GM21723 (cell line): ENCODE results near the gene HACD2.
"Not testable (repeated sequence)": the region's sequence is repeated elsewhere in the genome, so short reads cannot be mapped to it uniquely, and the experiment has no call there.

Source experiments
- ATAC-seq: cut with Tn5 transposase; IDR thresholded peaks from one replicate; pipeline ENCODE4 v1.9.1; 2021; ENCODE audit warnings: mild to moderate bottlenecking, moderate library complexity; ENCODE audit not compliant: unreplicated experiment

HACD2 gene

DNA sequence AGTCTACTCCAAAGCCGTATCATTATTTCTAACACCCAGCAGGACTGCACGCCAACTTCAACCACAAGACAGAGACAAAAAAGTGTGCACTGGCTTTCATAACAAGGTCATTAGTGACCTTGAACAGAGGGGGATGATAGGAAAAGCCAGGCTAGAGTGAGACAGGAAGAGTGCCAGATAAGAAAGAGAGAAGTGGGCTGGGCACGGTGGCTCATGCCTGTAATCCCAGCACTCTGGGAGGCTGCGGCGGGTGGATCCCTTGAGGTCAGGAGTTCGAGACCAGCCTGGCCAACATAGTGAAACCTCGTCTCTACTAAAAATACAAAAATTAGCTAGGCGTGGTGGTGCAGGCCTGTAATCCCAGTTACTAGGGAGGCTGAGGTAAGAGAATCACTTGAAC lies 97.8 kb downstream of the HACD2 start:
- not testable (repeated sequence) for ATAC-seq

DNA sequence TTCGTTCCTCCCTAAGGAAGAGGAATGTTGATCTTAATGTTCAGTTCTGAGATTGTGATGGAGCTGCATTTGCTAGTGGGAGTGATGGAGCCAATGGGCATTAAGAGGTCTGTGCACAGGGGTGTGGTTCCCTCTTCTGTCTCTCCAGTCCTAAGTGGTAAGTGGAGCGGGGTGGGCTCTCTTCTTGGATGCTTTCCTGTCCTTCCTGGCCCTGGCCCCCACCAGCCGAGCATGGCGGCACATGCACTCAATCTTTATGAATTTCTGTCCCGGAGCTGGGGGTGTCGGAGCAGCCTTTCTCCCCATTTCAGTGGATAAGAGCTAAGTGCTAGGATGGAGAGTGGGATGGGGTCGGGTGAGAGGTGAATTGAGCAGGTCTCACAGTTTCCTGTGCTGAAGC lies 98.4 kb downstream of the HACD2 start:
- no peak for ATAC-seq

DNA sequence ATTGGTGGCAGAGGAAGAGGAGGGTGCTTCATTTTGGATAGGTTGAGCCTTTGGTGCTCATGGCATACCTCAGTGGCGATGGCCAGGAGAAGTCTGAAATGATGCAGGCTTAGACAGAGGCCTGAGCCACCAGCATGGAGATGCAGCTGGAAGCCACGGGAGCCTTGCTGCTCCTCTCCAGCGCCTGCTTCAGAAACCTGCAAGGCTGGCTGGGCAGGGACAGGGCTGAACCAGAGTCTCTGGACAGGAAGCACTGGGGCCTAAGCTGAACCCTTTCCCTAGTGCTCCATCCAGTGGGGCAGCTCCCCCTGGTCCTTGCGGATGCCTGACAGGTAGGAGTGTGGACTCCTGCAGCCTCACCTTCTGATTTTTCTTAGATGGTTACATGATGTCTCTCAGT lies 99.3 kb downstream of the HACD2 start:
- ATAC-seq: no peak

DNA sequence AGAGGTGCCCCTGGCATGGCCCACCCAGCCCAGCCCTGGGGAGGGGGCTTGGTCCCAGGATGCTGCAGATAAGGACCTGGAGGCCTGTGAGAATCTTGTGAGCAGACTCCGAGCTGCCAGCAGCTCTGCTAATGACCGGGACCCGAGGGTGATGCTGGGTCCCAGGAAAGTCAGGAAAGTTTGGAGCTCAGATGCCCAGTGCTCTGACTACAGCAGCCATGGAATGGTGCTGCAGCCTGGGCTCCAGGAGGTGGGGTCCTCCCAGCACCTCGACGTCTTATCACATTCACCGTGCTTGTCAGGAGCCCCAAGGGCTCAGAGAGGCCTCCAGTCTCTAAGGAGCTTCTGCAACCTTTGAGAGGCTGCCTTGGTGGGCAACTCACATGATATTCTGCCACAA lies 101.7 kb downstream of the HACD2 start:
- ATAC-seq: no peak

DNA sequence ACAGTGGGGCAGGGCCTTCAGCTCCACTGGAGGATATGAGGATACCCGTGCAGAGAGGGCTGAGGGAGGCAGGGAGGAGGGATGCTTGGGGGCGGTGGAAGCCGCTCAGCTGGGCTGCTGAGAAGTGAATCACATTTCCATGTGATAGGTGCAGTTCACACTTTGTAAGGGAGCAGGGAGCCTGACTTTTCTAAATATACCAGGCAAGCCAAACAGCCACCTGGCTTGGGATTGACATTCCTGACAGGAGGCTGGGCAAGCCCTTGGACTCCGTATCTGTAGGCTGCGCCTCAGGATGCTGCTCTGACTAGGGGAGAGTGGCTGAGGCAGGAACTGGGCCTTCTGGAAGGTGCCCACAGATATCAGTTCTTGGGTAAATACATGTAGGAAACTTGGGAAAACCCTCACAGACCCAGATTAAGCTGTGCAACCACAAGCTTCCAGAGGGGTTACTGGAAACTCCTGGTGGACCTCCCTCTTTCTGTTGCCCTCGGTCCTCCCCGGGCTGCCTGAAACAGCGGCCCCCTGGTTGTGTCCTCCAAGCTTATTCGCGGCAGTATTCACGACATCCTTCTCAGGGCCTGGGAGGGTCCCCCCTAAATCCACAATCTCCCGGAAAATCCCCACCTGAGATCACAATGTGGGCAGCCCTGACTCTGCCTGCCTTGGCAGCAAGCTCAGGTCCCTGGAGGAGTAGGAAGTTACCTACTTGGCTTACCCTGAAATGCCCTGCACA lies 103.0 kb downstream of the HACD2 start:
- ATAC-seq: no peak

DNA sequence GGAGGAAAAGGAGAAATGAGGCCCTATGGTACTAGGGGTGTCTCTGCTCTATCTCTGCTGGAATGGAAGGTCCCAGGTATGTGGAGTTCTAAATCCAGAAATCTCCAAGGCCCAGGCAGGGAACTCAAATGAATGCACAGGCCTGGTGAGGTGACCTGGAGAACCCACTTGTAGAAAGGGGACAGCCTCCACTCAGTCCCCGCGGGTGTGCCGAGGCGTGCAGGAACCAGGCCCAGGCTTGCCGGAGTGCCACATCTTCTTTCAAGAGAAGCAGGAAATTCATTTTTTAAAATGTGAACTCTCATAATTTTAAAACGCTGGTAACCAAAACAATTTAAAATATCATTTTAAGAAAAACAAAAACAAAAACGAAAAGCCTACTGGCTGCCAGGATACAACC lies 103.8 kb downstream of the HACD2 start:
- no peak for ATAC-seq

DNA sequence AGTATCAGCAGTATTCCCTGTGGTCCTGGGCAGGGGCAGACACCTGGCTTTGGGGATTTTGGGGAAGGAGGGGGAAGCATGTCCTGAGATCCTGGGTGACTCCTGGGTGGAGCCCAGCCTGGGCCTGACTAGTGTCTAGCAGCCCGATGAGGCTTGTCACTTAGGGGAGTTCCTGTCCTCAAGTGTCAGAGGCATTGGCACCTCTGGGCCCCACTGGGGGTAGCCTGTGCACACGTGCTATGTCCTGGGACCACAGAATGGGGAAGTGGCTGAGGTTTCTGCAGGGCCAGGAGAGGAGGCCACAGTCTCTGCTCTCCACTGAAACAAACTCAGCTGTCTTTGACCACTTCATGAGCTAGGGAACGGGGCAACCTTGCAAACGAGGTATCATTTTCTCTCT lies 104.4 kb downstream of the HACD2 start:
- ATAC-seq: no peak

DNA sequence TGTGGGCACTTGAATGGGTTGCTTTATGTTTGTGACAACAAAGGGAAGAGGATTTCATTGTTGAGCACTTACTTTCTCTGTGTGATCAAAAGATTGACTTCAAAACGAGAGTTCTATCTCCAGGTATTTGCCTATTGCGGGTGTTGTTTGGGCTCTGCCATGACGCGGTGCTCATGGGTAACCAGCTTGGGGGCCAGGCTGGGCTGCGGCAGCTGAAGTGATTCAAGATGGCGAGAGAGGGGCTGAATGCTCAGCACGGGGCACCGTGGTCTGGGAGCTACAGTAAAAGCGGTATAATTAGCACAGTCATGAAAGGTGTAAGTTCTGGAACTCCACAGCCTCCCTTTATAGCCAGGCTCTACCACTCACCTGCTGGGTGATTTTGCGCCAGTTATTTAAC lies 105.0 kb downstream of the HACD2 start:
- ATAC-seq: no peak

DNA sequence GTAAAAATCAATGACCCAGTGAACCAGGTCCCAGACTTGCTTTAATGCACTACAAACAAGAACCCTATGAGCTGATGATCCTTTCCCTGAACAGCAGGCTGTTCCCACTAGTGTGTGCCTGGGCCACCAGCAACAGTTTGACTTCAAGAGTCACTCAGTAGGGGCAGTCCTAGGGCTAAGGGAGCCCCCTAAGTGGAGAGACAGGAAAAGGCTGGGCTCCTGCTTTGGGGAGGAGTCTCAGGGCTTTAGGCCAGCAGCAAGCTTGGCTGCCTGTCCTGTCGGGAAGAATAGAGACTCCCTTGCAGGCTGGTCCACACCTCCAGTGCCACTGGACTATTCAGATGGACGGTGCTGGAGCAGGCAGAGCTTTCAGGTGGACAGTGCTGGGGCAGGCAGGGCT lies 106.5 kb downstream of the HACD2 start:
- no peak for ATAC-seq

DNA sequence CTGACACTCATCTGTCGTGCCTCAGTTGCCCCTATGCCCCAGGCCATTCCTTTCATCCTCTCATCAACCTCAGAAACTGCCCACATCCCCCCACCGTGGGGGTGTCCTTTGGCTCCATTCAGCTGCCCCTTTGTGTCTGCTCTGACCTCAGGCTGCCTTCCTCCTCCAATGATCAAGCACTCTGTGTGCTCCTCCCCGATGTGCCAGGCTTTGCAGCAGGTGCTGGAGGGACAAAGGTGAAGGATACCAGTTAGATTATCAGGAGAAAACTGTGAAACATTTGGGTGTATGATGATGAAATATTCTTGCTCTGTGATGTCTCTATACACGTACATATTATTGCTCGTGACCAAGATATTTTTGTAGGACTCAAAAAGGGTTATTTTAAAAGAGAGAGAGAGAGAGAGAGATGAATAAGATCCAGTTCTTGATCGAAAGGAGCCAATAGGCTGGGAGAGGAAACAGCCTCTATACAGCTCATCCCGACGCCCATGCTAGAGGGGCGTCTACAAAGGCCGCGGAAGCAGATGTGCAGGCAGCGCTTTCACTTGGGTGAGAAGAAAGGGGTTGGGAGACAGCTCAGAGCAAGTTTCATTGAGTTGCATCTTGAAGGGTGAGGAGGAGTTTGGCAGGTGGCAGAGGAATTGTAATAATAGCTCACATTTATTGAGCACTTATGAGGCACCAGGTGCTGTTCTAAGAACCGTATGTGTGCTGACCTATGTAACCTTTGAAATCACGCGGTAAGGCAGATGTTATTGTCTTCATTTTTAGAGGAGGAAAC lies 107.7 kb downstream of the HACD2 start:
- no peak for ATAC-seq

DNA sequence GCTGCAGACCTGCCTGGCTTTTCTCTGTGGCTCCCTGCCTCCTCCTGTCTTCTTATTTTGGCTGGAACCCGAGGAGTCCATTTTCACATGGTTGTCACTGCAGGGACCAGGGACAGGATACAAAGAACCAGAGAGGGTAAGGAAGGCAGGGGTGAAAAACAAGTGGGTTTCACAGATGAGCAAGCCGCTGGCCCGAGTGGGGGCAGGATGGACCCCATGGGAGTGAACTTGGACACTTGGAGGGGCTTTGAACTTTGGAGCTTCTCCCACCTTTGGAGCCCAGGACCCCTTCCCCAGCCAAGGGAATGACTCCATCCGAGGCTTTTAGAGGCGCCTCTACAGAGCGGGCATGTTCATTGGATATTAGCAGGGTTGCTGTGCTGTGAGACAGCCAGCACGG lies 109.1 kb downstream of the HACD2 start:
- ATAC-seq: no peak

DNA sequence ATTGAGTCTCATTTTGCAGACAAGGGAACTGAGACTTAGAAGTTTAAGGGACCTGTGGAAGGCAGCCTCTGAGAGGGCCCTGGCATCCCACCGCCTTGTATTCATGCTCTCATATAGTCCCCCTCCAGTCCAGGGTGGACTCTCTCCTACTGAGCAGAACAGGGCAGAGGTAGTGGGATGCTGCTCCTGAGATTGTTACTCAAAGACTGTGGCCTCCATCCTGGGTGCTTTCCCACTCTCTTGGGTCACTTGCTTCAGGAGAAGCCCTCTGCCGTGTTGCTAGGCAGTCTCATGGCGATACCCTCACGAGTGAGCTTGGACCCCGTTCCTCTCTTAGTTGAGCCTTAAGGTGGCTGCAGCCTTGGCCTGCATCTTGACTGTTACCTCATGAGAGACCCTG lies 113.7 kb downstream of the HACD2 start:
- no peak for ATAC-seq

DNA sequence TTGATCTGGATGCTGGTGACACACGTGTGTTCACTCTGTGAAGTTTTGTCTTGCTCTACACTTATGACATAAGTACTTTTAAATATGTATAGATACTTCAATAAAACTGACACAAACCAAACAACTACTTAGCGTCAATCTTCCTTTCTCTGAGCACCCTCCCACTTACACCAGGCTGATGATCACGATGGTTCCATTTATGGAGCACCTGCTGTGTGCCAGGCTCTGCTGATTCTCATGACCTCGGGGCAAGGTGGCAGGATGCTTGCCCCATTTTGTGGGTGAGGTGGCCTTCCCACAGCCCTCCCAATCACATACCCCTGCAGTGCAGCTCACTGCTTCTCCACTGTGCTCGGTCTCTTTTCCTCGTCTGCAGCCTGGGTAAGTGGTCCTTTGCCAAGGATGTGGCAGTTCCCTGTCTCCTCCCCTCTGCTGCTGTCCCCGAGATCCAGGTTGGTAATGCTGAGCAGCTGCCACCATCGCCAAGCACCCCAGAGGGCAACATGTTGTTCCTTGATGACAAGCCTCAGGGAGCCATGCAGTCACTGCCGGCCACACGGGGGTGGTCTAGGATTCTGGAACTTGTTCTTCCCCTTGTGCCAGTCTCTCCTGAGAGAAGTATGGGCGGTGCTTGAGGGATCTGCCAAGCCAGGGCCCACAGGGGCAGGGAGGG lies 115.4 kb downstream of the HACD2 start:
- no peak for ATAC-seq

DNA sequence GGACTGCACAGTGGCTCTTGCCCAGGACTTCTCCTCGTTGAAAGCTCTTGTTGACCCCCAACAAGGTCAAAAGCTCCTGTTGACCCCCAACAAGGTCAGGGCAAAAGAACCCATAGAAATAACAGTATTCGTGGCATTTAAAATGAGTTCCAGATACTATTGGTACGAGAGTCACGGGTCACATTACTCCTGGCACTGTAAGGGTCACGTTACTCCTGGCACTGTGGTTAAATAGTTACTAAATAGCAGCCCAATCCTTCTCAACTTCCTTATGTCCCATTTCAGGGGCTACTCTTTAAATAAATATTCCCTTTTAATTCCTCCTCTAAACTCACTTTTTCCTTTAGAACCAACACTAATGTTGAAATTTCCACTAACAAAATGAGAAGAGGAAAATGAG lies 117.8 kb downstream of the HACD2 start:
- no peak for ATAC-seq

DNA sequence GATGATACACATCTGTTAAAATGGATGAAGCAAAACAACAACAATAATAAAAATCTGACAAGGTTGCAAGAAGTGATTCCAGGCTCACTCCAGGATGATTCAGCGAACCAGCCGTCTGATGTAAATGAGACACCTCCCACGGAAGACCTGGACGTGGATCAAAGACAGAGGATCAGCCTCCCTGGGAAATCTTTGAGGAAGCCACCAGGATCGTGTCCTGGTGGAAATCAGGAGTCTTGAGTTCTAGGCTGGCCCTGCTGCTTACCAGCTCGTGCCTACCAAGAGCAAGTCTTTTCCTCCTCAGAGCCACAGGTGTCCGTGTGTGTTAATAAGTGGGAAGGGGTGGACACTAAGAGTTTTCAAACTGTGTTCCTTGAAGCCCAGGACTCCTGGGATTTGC lies 120.6 kb downstream of the HACD2 start:
- ATAC-seq: no peak

DNA sequence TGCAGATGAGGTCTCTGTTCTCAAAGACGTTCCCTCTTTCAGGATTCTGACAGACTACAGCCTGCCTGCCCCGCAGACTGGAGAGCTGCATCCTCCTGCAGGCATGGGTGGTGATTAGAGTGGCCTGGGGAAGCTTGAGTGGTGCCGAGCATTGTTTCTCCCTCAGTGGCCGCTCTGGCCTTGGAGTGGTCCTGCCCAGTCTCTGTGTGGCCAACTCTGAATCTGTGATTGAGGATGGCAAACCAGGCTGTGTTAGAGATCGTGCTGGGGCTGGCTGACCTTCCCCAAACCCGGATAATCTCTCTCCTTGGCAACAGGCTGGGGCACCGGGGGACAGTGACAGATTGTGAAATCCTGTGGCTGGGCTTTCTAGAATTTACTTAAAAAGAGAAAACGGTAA lies 125.0 kb downstream of the HACD2 start:
- no peak for ATAC-seq

DNA sequence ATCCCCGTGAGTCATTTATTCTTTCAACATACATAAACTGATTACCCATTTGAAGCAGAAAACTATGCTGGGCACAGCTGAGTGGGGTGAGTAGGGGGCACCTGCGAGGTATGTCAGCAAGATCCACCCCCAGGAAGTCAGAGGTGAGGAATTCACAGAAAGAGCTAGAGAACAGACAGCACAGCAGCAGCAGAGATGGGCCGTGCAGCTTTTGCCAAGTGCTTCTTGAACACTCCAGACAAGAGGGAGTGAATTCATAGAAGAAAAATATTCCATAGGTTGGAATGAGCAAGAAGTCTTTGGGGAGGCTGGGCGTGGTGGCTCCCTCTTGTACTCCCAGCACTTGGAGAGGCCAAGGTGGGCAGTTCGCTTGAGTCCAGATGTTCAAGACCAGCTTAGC lies 126.6 kb downstream of the HACD2 start:
- no peak for ATAC-seq

DNA sequence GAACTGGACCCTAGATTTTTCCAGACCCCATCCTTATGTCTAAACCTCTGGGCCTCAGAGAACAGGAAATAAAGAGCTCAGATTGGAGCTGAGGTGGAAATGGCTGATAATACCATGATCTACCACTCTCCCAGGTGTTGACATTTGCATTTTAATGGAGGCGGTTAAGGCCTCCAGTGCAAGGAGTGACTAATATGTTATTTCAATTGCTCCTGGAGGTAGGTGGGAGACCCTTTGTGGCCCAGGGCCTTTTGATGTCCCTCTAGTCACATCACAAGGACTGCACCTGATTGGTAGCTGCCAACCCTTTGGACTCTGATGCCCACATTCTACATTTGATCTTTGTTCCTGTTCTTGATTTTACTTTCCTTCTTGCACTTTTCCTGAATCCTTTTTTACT lies 127.0 kb downstream of the HACD2 start:
- no peak for ATAC-seq

DNA sequence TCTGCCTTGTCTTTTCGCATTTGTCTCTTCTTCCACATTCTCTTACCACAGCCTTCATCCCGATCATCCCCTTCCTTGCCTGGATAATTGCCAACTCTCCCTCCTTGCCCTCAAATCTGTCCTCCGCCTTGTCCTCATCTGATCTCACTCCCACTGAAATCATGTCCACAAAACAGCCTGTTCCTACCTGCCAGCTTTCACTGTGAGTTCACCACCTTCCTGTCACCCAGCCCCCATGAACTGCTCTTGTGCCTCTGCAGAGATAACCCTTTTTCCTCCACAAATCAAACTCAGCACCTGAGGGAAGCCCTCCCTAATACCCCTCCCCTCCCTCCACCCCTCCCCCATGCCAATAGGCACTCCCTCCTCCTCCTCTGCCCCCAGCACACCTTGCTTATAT lies 131.2 kb downstream of the HACD2 start:
- ATAC-seq: no peak

DNA sequence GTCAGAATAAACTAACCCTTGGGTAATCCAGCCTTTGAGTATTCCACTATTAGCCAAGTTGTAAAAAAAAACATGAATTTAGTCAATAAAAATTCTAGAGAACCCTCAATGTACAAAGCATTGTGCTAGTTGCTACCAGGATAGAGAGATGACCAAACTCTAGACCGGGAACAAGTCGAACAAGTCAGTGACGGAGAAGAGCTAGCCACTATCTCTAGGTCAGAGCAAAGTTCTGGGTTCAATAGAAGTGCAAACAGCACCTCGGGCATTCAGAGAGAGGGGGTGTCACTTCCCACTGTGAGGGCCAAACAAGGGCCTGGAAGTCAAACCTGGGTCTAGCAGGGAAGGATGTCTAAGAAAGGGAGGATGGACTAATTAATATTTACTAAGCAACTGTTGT lies 133.7 kb downstream of the HACD2 start:
- no peak for ATAC-seq

DNA sequence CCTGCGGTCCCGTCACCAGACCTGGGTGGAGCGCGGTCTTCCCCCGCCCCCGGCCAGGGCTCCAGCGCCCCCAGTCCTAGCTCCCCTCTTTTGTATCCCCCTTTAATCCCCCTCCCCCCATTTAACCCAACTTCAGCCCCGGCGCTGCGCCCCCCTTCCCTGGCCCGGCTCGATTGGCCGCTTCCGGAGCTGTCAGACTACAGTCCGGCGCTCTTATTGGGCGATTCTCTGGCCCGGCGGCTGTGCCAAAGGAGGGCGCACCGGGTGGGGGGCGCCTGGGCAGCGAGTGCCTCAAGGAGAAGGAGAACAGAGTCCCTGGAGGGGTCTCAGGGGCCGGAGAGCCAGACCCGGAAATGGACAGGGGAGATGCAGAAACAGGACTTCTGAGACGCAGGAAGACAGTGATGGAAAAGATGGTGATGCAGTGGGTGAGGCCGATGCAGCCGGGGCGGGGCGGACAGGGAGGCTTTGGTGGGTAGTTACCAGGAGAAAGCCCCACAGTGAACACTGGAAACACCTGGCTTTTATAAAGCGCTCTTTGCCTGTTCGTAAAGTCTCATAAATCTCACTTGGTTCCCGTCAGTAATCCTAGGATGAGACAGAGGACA lies 134.8 kb downstream of the HACD2 start:
- ATAC-seq: no peak
